T-helper 2 cell treated with Interferon-gamma antibody and Interleukin-4, amounts not matched to agents 100 ng/mL and 5 ng/mL, for 36 hours (primary cell): Measurements from ENCODE around the gene TECTA. TPM values are rescaled to one million over a fixed set of nuclear protein-coding genes. Genes with fewer than 3 reads are reported as not detected.

Experiments used
- intact Hi-C: fragments of 100-400 bp; cut with micrococcal nuclease; formaldehyde crosslinking; loops from one replicate; pipeline ENCODE4 v1.15.1; 2023
- total RNA-seq: library from RNA; stranded (reverse); gene quantifications from 2 replicates; pipeline ENCODE4 v1.2.3, GENCODE V29; 2022

TECTA gene
- total RNA-seq, 1 donor from 2014 or later, result 0.18 TPM

- intact Hi-C loops, result no loop called here
These were observed 22.5 kb downstream of the TECTA start for GRCh38 chr11:121123496-121124069.

- intact Hi-C loops, result no loop called here
These were observed 26.8 kb downstream of the TECTA start for GRCh38 chr11:121127809-121128208.

GRCh38 chr11:121129362-121130340 is 28.6 kb downstream of the TECTA start:
- intact Hi-C loops, result no loop called here

- intact Hi-C loops, result no loop called here
These were observed 30.6 kb downstream of the TECTA start for GRCh38 chr11:121131656-121132055.

- intact Hi-C loops, result no loop called here
These were observed 31.4 kb downstream of the TECTA start for GRCh38 chr11:121132211-121132976.

- intact Hi-C loops, result no loop called here
These were observed 33.8 kb downstream of the TECTA start for GRCh38 chr11:121134741-121135312.

- intact Hi-C loops, result no loop called here
These were observed 36.0 kb downstream of the TECTA start for GRCh38 chr11:121137005-121137404.

- intact Hi-C loops, result no loop called here
These were observed 37.2 kb downstream of the TECTA start for GRCh38 chr11:121138259-121138658.

GRCh38 chr11:121140369-121140768 is 39.3 kb downstream of the TECTA start:
- intact Hi-C loops, result no loop called here

- intact Hi-C loops, result no loop called here
These were observed 40.0 kb downstream of the TECTA start for GRCh38 chr11:121141066-121141465.

GRCh38 chr11:121143921-121144320 is 42.9 kb downstream of the TECTA start:
- intact Hi-C loops, result no loop called here

- intact Hi-C loops, result no loop called here
These were observed 43.7 kb downstream of the TECTA start for GRCh38 chr11:121144723-121145122.

- intact Hi-C loops, result no loop called here
These were observed 44.8 kb downstream of the TECTA start for GRCh38 chr11:121145826-121146225.

GRCh38 chr11:121149116-121149515 is 48.1 kb downstream of the TECTA start:
- intact Hi-C loops, result no loop called here

- intact Hi-C loops, result no loop called here
These were observed 50.2 kb downstream of the TECTA start for GRCh38 chr11:121151207-121151688.

GRCh38 chr11:121152764-121153163 is 51.7 kb downstream of the TECTA start:
- intact Hi-C loops, result no loop called here

GRCh38 chr11:121153472-121153871 is 52.4 kb downstream of the TECTA start:
- intact Hi-C loops, result no loop called here

GRCh38 chr11:121154486-121155314 is 53.7 kb downstream of the TECTA start:
- intact Hi-C loops, result no loop called here

- intact Hi-C loops, result no loop called here
These were observed 56.7 kb downstream of the TECTA start for GRCh38 chr11:121157756-121158155.

GRCh38 chr11:121159741-121160140 is 58.7 kb downstream of the TECTA start:
- intact Hi-C loops, result no loop called here
